Loucy (cell line): Measurements from ENCODE around the gene UTP3.
"Not testable (repeated sequence)": the region's sequence is repeated elsewhere in the genome, so short reads cannot be mapped to it uniquely, and the experiment has no call there.

ENCODE experiments used
- H2AFZ ChIP-seq: fragments of 200-600 bp; sonication (generic); 2 replicates; pipeline ENCODE4 v1.6.0; 2016; ENCODE audit warnings: antibody characterized with exemption, mild to moderate bottlenecking, low read length, moderate library complexity
- H3F3A ChIP-seq: fragments of 200-600 bp; 2 replicates; pipeline ENCODE4 v1.6.0; 2016; ENCODE audit warnings: antibody characterized with exemption, low read depth, mild to moderate bottlenecking
- H3K27me3 ChIP-seq: fragments of 200-600 bp; sonication (generic); 2 replicates; pipeline ENCODE4 v1.6.1; 2014; ENCODE audit warnings: low read length, mild to moderate bottlenecking; ENCODE audit not compliant: insufficient read depth, poor library complexity, severe bottlenecking
- H3K36me3 ChIP-seq: fragments of 200-600 bp; sonication (generic); 2 replicates; pipeline ENCODE4 v1.6.1; 2016; ENCODE audit warnings: low read length; ENCODE audit not compliant: insufficient read depth
- H3K4me1 ChIP-seq: fragments of 200-600 bp; sonication (generic); 2 replicates; pipeline ENCODE4 v1.5.1; 2014; ENCODE audit warnings: low read length, mild to moderate bottlenecking; ENCODE audit not compliant: insufficient read depth, poor library complexity, severe bottlenecking
- H3K4me2 ChIP-seq: fragments of 200-600 bp; sonication (generic); 2 replicates; pipeline ENCODE4 v1.6.0; 2014; ENCODE audit warnings: antibody characterized with exemption, low read length, low read depth, mild to moderate bottlenecking; ENCODE audit not compliant: poor library complexity, severe bottlenecking
- H3K4me3 ChIP-seq: fragments of 200-600 bp; sonication (generic); 2 replicates; pipeline ENCODE4 v1.5.1; 2014; ENCODE audit warnings: low read length, mild to moderate bottlenecking, mixed read lengths; ENCODE audit not compliant: poor library complexity, severe bottlenecking
- H3K79me2 ChIP-seq: fragments of 200-600 bp; sonication (generic); 2 replicates; pipeline ENCODE4 v1.6.1; 2014; ENCODE audit warnings: low read length; ENCODE audit not compliant: insufficient read depth
- H3K9ac ChIP-seq: fragments of 200-600 bp; sonication (generic); 2 replicates; pipeline ENCODE4 v1.6.0; 2014; ENCODE audit warnings: mild to moderate bottlenecking, low read depth, low read length, moderate library complexity; ENCODE audit not compliant: poor library complexity, severe bottlenecking
- H3K9me2 ChIP-seq: fragments of 200-600 bp; sonication (generic); replicated peaks from 2 replicates; pipeline ENCODE4 v1.6.1; 2016; ENCODE audit warnings: low read depth, low read length, mixed read lengths
- H3K9me3 ChIP-seq: fragments of 200-600 bp; sonication (generic); 2 replicates; pipeline ENCODE4 v1.6.1; 2014; ENCODE audit warnings: mild to moderate bottlenecking, antibody characterized with exemption, low read length, low read depth; ENCODE audit not compliant: insufficient read depth
- H4K20me1 ChIP-seq: fragments of 200-600 bp; sonication (generic); 2 replicates; pipeline ENCODE4 v1.6.0; 2014; ENCODE audit warnings: antibody characterized with exemption, low read length, mild to moderate bottlenecking; ENCODE audit not compliant: insufficient read depth, poor library complexity, severe bottlenecking
- CTCF ChIP-seq: fragments of 200-600 bp; sonication (generic); conservative IDR thresholded peaks from 2 replicates; pipeline ENCODE4 v1.5.1; 2014; ENCODE audit warnings: mild to moderate bottlenecking, antibody characterized with exemption, low read length
- EZH2phosphoT487 ChIP-seq: fragments of 200-600 bp; IDR thresholded peaks from 2 replicates; pipeline ENCODE4 v1.6.1; 2018; ENCODE audit warnings: antibody characterized with exemption, mild to moderate bottlenecking, moderate library complexity, borderline replicate concordance

UTP3 gene

GRCh38 chr4:70724463-70724862 lies 36.1 kb downstream of the UTP3 start:
- Histone ChIP-seq H3K27me3 (no peaks in the 10 kb centered on the region), H3K4me2 (no peak overlapping the region), H2AFZ (no peak overlapping the region), H3K9ac (no peak overlapping the region), H3K36me3 (no peaks in the 10 kb centered on the region), H3F3A (no peaks in the 10 kb centered on the region), H3K9me2 (no peaks in the 10 kb centered on the region), H3K79me2 (peaks cover 48% of the 10 kb centered on the region), H3K4me3 (no peak overlapping the region), H3K4me1 (peaks cover 13% of the 10 kb centered on the region), H3K9me3 (no peaks in the 10 kb centered on the region), H4K20me1 (no peaks in the 10 kb centered on the region)
- no peak for TF ChIP-seq EZH2phosphoT487
- no peak for TF ChIP-seq CTCF

- H3K4me2 ChIP-seq: no peak overlapping the region
- no peaks in the 10 kb centered on the region for H3K9me3 ChIP-seq
- no peaks in the 10 kb centered on the region for H3K36me3 ChIP-seq
- peaks cover 43% of the 10 kb centered on the region for H3K79me2 ChIP-seq
- no peak overlapping the region for H3K9ac ChIP-seq
- no peak for TF ChIP-seq CTCF
- no peak for TF ChIP-seq EZH2phosphoT487
- no peaks in the 10 kb centered on the region for H4K20me1 ChIP-seq
- no peaks in the 10 kb centered on the region for H3F3A ChIP-seq
- no peak overlapping the region for H2AFZ ChIP-seq
- peaks cover 13% of the 10 kb centered on the region for H3K4me1 ChIP-seq
- no peak overlapping the region for H3K4me3 ChIP-seq
- no peaks in the 10 kb centered on the region for H3K9me2 ChIP-seq
- no peaks in the 10 kb centered on the region for H3K27me3 ChIP-seq
Observed at GRCh38 chr4:70725633-70726032, 37.3 kb downstream of the UTP3 start.

GRCh38 chr4:70726515-70726914 lies 38.2 kb downstream of the UTP3 start:
- Histone ChIP-seq H3K79me2 (peaks cover 43% of the 10 kb centered on the region), H3K4me1 (peaks cover 13% of the 10 kb centered on the region)
- not testable (repeated sequence) for H3K4me2 ChIP-seq, H3K36me3 ChIP-seq, H2AFZ ChIP-seq, H4K20me1 ChIP-seq, H3K4me3 ChIP-seq, H3K9me3 ChIP-seq, H3K27me3 ChIP-seq, H3K9me2 ChIP-seq, H3F3A ChIP-seq, H3K9ac ChIP-seq

- Histone ChIP-seq H3K4me1 (no peaks in the 10 kb centered on the region), H3K36me3 (no peaks in the 10 kb centered on the region), H3F3A (no peaks in the 10 kb centered on the region), H3K4me3 (no peak overlapping the region), H3K9ac (no peak overlapping the region), H3K4me2 (no peak overlapping the region), H3K79me2 (peaks cover 38% of the 10 kb centered on the region), H4K20me1 (no peaks in the 10 kb centered on the region), H3K9me2 (no peaks in the 10 kb centered on the region), H2AFZ (no peak overlapping the region), H3K27me3 (no peaks in the 10 kb centered on the region), H3K9me3 (no peaks in the 10 kb centered on the region)
- TF ChIP-seq CTCF (no peak), EZH2phosphoT487 (no peak)
Observed at GRCh38 chr4:70728091-70728490, 39.8 kb downstream of the UTP3 start.

GRCh38 chr4:70732878-70733277 lies 44.5 kb downstream of the UTP3 start:
- not testable (repeated sequence) for H3K9ac ChIP-seq, H2AFZ ChIP-seq, H3K9me3 ChIP-seq, H3K9me2 ChIP-seq, H4K20me1 ChIP-seq, H3K4me3 ChIP-seq, H3K36me3 ChIP-seq, H3K4me2 ChIP-seq, H3K27me3 ChIP-seq
- Histone ChIP-seq H3K4me1 (peaks cover 43% of the 10 kb centered on the region), H3F3A (peaks cover 31% of the 10 kb centered on the region), H3K79me2 (peaks cover 34% of the 10 kb centered on the region)
